ENCODE results near the gene HSPBP1. TPM values are rescaled to one million over a fixed set of nuclear protein-coding genes. Genes with fewer than 3 reads are reported as not detected.
A peak's percentile ranks its signal among the peaks of the same experiment; 100 is the strongest.

Gene HSPBP1
- total RNA-seq, 2 experiments from 2014 or later, result 46.4 to 47.1 TPM

- peak; percentile 98 for TF ChIP-seq CTCF (IDR thresholded peaks at IDR 0.05)
- ChIA-PET POLR2A (interaction anchor here (0.7 to 3.1 kb wide), 12 partner anchors 10 to 178 kb away, joined by 3 to 18 read pairs (median 4); partner anchors contain the start of genes KMT5C and TMEM238), CTCF (interaction anchor here (0.6 to 3.6 kb wide), 34 partner anchors 8 to 853 kb away, joined by 3 to 46 read pairs (median 4); partner anchors contain the start of genes HSPBP1, KMT5C, LENG8 and PPP6R1)
- Mint-ChIP-seq H3K36me3 (ENCODE audit: low read depth) (peaks cover 2% of the 10 kb centered on the region), H3K27me3 (no peaks in the 10 kb centered on the region), H3K4me1 (ENCODE audit: low read depth) (peaks cover 8% of the 10 kb centered on the region), H3K9me3 (no peaks in the 10 kb centered on the region), H3K27ac (peak overlapping the region; percentile 89), H3K4me3 (peak overlapping the region; percentile 75)
- intact Hi-C loops (cut with micrococcal nuclease), result loop anchor here (5.0 kb wide), 1 partner anchor 81 kb away; the partner anchor contains the start of gene TMEM238
- ATAC-seq (peak; percentile 91), DNase-seq (peak; percentile 97)
These were observed 21.8 kb upstream of the HSPBP1 start for GRCh38 chr19:55301459-55302317.

GRCh38 chr19:55300886-55301458 lies 21.1 kb upstream of the HSPBP1 start:
- Mint-ChIP-seq H3K4me1 (ENCODE audit: low read depth) (peaks cover 8% of the 10 kb centered on the region), H3K36me3 (ENCODE audit: low read depth) (peaks cover 2% of the 10 kb centered on the region), H3K27me3 (no peaks in the 10 kb centered on the region), H3K27ac (no peak overlapping the region), H3K4me3 (peak overlapping the region; percentile 75), H3K9me3 (no peaks in the 10 kb centered on the region)
- no peak for TF ChIP-seq CTCF (IDR thresholded peaks at IDR 0.05)
- ATAC-seq (no peak), DNase-seq (no peak)
- intact Hi-C loops (cut with micrococcal nuclease), result loop anchor here (5.0 kb wide), 1 partner anchor 81 kb away; the partner anchor contains the start of gene TMEM238
- CTCF ChIA-PET, result interaction anchor here (0.6 to 3.6 kb wide), 26 partner anchors 9 to 852 kb away, joined by 3 to 46 read pairs (median 5); partner anchors contain the start of genes HSPBP1, KMT5C, LENG8 and PPP6R1
- POLR2A ChIA-PET, result interaction anchor here (0.6 to 3.1 kb wide), 13 partner anchors 10 to 178 kb away, joined by 3 to 18 read pairs (median 4); partner anchors contain the start of genes KMT5C and TMEM238

GRCh38 chr19:55299991-55300390 lies 20.1 kb upstream of the HSPBP1 start:
- no peaks in the 10 kb centered on the region for H3K9me3 Mint-ChIP-seq
- H3K27ac Mint-ChIP-seq, result no peak overlapping the region
- H3K4me3 Mint-ChIP-seq, result no peak overlapping the region
- no peaks in the 10 kb centered on the region for H3K27me3 Mint-ChIP-seq
- POLR2A ChIA-PET, result interaction anchor here (3.1 kb wide), 1 partner anchor 39 kb away, joined by 15 read pairs; the partner anchor contains the start of gene KMT5C
- TF ChIP-seq CTCF (IDR thresholded peaks at IDR 0.05), result no peak
- CTCF ChIA-PET, result interaction anchor here (1.7 to 3.6 kb wide), 2 partner anchors 8 to 37 kb away, joined by 4 to 46 read pairs; no protein-coding TSS in a partner anchor
- DNase-seq (no peak), ATAC-seq (no peak)
- intact Hi-C loops (cut with micrococcal nuclease), result loop anchor here (5.0 kb wide), 1 partner anchor 82 kb away; the partner anchor contains the start of gene TMEM238
- peaks cover 5% of the 10 kb centered on the region for H3K4me1 Mint-ChIP-seq (ENCODE audit: low read depth)
- H3K36me3 Mint-ChIP-seq (ENCODE audit: low read depth), result no peaks in the 10 kb centered on the region

- H3K27ac Mint-ChIP-seq, result no peak overlapping the region
- CTCF ChIA-PET, result interaction anchor here (1.0 kb wide), 1 partner anchor 336 kb away, joined by 3 read pairs; no protein-coding TSS in a partner anchor
- POLR2A ChIA-PET, result no interaction called here
- intact Hi-C loops (cut with micrococcal nuclease), result no loop called here
- H3K27me3 Mint-ChIP-seq, result no peaks in the 10 kb centered on the region
- peaks cover 5% of the 10 kb centered on the region for H3K4me1 Mint-ChIP-seq (ENCODE audit: low read depth)
- H3K9me3 Mint-ChIP-seq, result no peaks in the 10 kb centered on the region
- no peak for TF ChIP-seq CTCF (IDR thresholded peaks at IDR 0.05)
- H3K4me3 Mint-ChIP-seq, result no peak overlapping the region
- DNase-seq (no peak), ATAC-seq (no peak)
- H3K36me3 Mint-ChIP-seq (ENCODE audit: low read depth), result no peaks in the 10 kb centered on the region
These were observed 17.4 kb upstream of the HSPBP1 start for GRCh38 chr19:55297267-55297666.

Measured in activated CD8-positive, alpha-beta T cell treated with anti-CD3 and anti-CD28 coated beads for 36 hours (primary cell).